ENCODE data around the gene CALN1. TPM values are rescaled to one million over a fixed set of nuclear protein-coding genes. Genes with fewer than 3 reads are reported as not detected.

Gene CALN1
- total and polyA plus RNA-seq, 2 of the 8 experiments (the other 6 are each of a cell fraction or from before 2014, with no cell fraction given) = 6.4 to 15.2 TPM

- Histone ChIP-seq H2BK20ac (ENCODE audit: low read length) (no peak overlapping the region), H4K5ac (ENCODE audit: insufficient read length, low read depth, low read length) (no peak overlapping the region), H3K27ac (ENCODE audit: low read depth, low read length) (no peak overlapping the region), H3K4ac (replicated peaks; ENCODE audit: insufficient read length, low read depth, low read length) (no peak overlapping the region), H3K4me2 (ENCODE audit: insufficient read depth in 1 of 2, low read depth in 2 of 2, low read length in 2 of 2) (no peak overlapping the region), H4K8ac (ENCODE audit: extremely low read depth, insufficient read depth, low read length) (no peak overlapping the region), H3K36me3 (ENCODE audit: control insufficient read depth in 2 of 4, insufficient read depth in 4 of 4, low read length in 3 of 4) (no peaks in the 10 kb centered on the region), H3K4me1 (replicated peaks in 1 of 4; ENCODE audit: control insufficient read depth in 3 of 4, insufficient read depth in 4 of 4, low read length in 3 of 4) (peaks cover 0 to 3% (median 0%) of the 10 kb centered on the region in 4 experiments; a peak in 1 of 7 replicates), H2BK15ac (ENCODE audit: low read length) (no peak overlapping the region), H3K27me3 (replicated peaks in 1 of 4; ENCODE audit: control insufficient read depth in 3 of 4, extremely low read depth in 1 of 4, insufficient read depth in 3 of 4, low read length in 3 of 4) (no peaks in the 10 kb centered on the region), H2AFZ (ENCODE audit: low read length) (no peak overlapping the region), H3K4me3 (ENCODE audit: extremely low read depth in 1 of 4, insufficient read depth in 2 of 4, low read depth in 3 of 4, low read length in 4 of 4) (no peak overlapping the region), H3K23ac (ENCODE audit: insufficient read length) (no peak overlapping the region), H2BK5ac (ENCODE audit: low read depth, low read length) (no peak overlapping the region), H3K14ac (ENCODE audit: insufficient read length) (no peak overlapping the region), H2AK5ac (ENCODE audit: low read depth, low read length) (no peak overlapping the region), H3K9me3 (ENCODE audit: insufficient read depth in 2 of 2, low read depth in 1 of 2, low read length in 1 of 2) (no peaks in the 10 kb centered on the region), H3K9ac (replicated peaks in 1 of 4; ENCODE audit: extremely low read depth in 1 of 4, low read depth in 3 of 4, low read length in 3 of 4) (no peak overlapping the region), H3K23me2 (ENCODE audit: low read depth, low read length) (no peaks in the 10 kb centered on the region), H4K20me1 (replicated peaks in 1 of 2; ENCODE audit: control insufficient read depth in 1 of 2, insufficient read depth in 2 of 2, low read length in 2 of 2) (no peaks in the 10 kb centered on the region), H4K91ac (replicated peaks; ENCODE audit: insufficient read length, low read length) (no peak overlapping the region), H3K79me1 (ENCODE audit: low read depth, low read length) (no peaks in the 10 kb centered on the region), H2BK12ac (ENCODE audit: low read depth, low read length) (no peak overlapping the region), H3K18ac (ENCODE audit: extremely low read depth, low read length) (no peak overlapping the region), H2BK120ac (replicated peaks; ENCODE audit: low read depth, low read length) (no peak overlapping the region), H3K79me2 (ENCODE audit: control insufficient read depth in 1 of 2, insufficient read depth in 2 of 2, low read length in 2 of 2) (no peaks in the 10 kb centered on the region), H3K56ac (replicated peaks; ENCODE audit: insufficient read length, low read depth, low read length) (no peak overlapping the region)
- ChIA-PET CTCF (ENCODE audit: partially characterized antibody) (no interaction called here), POLR2A (ENCODE audit: partially characterized antibody) (no interaction called here)
- TF ChIP-seq MAFK (IDR thresholded peaks at IDR 0.05; ENCODE audit: low read depth, low read length) (peak; percentile 71; the same call in 1 of the 2 replicates), JUND (IDR thresholded peaks at IDR 0.05; ENCODE audit: low read length) (no peak), YY1 (IDR thresholded peaks at IDR 0.05; ENCODE audit: low read depth, low read length) (no peak), KDM5A (IDR thresholded peaks at IDR 0.05; ENCODE audit: low read length) (no peak)
- 96% methylated on average over 4 of the region's 4 CpGs; no CpG with 5 or more reads in 1 of the 2 experiments for WGBS, 2 experiments (ENCODE audit: extremely low coverage in 1 of 2, insufficient coverage in 1 of 2, insufficient read length in 1 of 2, insufficient replicate concordance in 2 of 2, low coverage in 1 of 2, low lambda C conversion rate in 2 of 2, missing lambda C conversion rate in 1 of 2)
- no peak for DNase-seq (ENCODE audit: low read depth in 1 of 2, low spot score in 2 of 2)
- no peak for FAIRE-seq
Observed at GRCh38 chr7:71904484-71904883, 507.7 kb downstream of the CALN1 start.

All from H1 (cell line).